Hepatocyte (in vitro differentiated cells): Measurements from ENCODE around the gene MET. TPM values are rescaled to one million over a fixed set of nuclear protein-coding genes. Genes with fewer than 3 reads are reported as not detected.

ENCODE experiments used
- DNase-seq: peaks from one replicate; pipeline ENCODE4 v3.0.0-alpha.2; 2016; ENCODE audit warnings: low spot score
- H2AFZ ChIP-seq: fragments of 200-600 bp; sonication (generic); 2 replicates; pipeline ENCODE4 v1.6.0; 2016; ENCODE audit warnings: antibody characterized with exemption, mild to moderate bottlenecking
- H3K27ac ChIP-seq: fragments of 200-600 bp; sonication (generic); 2 replicates; pipeline ENCODE4 v1.5.1; 2016; ENCODE audit warnings: mild to moderate bottlenecking
- H3K27me3 ChIP-seq: fragments of 200-600 bp; sonication (generic); 2 replicates; pipeline ENCODE4 v1.6.1; 2016
- H3K36me3 ChIP-seq: fragments of 200-600 bp; sonication (generic); replicated peaks from 2 replicates; pipeline ENCODE4 v1.5.1; 2016; ENCODE audit warnings: low read depth; ENCODE audit not compliant: insufficient read depth
- H3K4me1 ChIP-seq: fragments of 200-600 bp; sonication (generic); 2 replicates; pipeline ENCODE4 v1.5.1; 2016; ENCODE audit warnings: mild to moderate bottlenecking, moderate library complexity; ENCODE audit not compliant: insufficient read depth
- H3K4me2 ChIP-seq: fragments of 200-600 bp; sonication (generic); 2 replicates; pipeline ENCODE4 v1.6.0; 2016
- H3K4me3 ChIP-seq: fragments of 200-600 bp; sonication (generic); 2 replicates; pipeline ENCODE4 v1.5.1; 2016; ENCODE audit warnings: mild to moderate bottlenecking
- H3K79me2 ChIP-seq: fragments of 200-600 bp; sonication (generic); 2 replicates; pipeline ENCODE4 v1.6.0; 2017; ENCODE audit warnings: mild to moderate bottlenecking
- H3K9me2 ChIP-seq: fragments of 200-600 bp; sonication (generic); replicated peaks from 2 replicates; pipeline ENCODE4 v1.6.0; 2017; ENCODE audit warnings: mild to moderate bottlenecking; ENCODE audit not compliant: insufficient read depth
- H3K9me3 ChIP-seq: fragments of 200-600 bp; sonication (generic); 2 replicates; pipeline ENCODE4 v1.5.1; 2016; ENCODE audit warnings: low read depth, mild to moderate bottlenecking
- H4K20me1 ChIP-seq: fragments of 200-600 bp; sonication (generic); 2 replicates; pipeline ENCODE4 v1.6.0; 2016; ENCODE audit warnings: mild to moderate bottlenecking; ENCODE audit not compliant: insufficient read depth, poor library complexity, severe bottlenecking
- CTCF ChIP-seq: fragments of 200-600 bp; sonication (generic); IDR thresholded peaks from 2 replicates; pipeline ENCODE4 v1.5.1; 2016; ENCODE audit warnings: antibody characterized with exemption, mild to moderate bottlenecking; ENCODE audit not compliant: poor library complexity
- EZH2 ChIP-seq: fragments of 200-600 bp; sonication (generic); IDR thresholded peaks from 2 replicates; pipeline ENCODE4 v1.6.1; 2016; ENCODE audit warnings: antibody characterized with exemption, mild to moderate bottlenecking, borderline replicate concordance
- EZH2phosphoT487 ChIP-seq: fragments of 200-600 bp; sonication (generic); IDR thresholded peaks from one replicate; pipeline ENCODE4 v1.6.1; 2018; ENCODE audit warnings: antibody characterized with exemption, mild to moderate bottlenecking, low read depth, moderate library complexity; ENCODE audit not compliant: unreplicated experiment, severe bottlenecking
- WGBS: methylation state at CpG from one replicate; pipeline ENCODE4 v1.1.6; 2016; ENCODE audit warnings: low lambda C conversion rate; ENCODE audit errors: missing lambda C conversion rate; 5-methylcytosine and 5-hydroxymethylcytosine counted together
- polyA plus RNA-seq: library from polyadenylated mRNA; unstranded; fragments of >200 nt; fragmentation: Nextera tagmentation; extraction: Ambion mirVana; gene quantifications from 2 replicates; pipeline ENCODE4 v1.2.1, GENCODE V29; 2016
- total RNA-seq: library from RNA; depleted of rRNA; stranded (reverse); fragments of >200 nt; gene quantifications from 2 replicates; pipeline ENCODE4 v1.2.3, GENCODE V29; 2014

The MET gene
- total and polyA plus RNA-seq, 2 experiments from 2014 or later, result 12.7 to 35.7 TPM

DNA sequence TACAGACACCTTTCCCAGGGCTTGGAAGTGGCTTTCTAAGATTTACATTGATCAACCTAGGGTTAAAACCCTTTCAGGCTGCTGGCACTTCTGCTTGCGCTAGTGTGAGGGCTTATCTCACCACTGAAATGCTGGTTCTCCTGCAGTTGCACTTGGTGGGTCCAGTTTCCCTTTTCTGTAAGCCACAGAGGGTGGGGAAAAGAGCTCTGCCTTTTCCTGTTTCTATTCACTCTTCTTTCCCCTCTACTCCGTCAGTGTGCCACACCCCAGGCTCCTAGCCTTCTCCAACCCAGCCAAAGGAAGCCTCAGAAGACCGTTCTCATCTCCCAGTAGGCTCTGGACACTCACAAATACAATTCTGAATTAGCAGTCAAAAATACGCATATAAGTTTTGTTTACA is 171.4 kb downstream of the MET start:
- no peak overlapping the region for H3K4me2 ChIP-seq
- H3K27ac ChIP-seq, result no peak overlapping the region
- H3K36me3 ChIP-seq, result no peaks in the 10 kb centered on the region
- H2AFZ ChIP-seq, result no peak overlapping the region
- no peaks in the 10 kb centered on the region for H3K4me1 ChIP-seq
- no peak for DNase-seq
- no peaks in the 10 kb centered on the region for H3K9me3 ChIP-seq
- 90% methylated on average over 4 of the region's 4 CpGs for WGBS
- no peaks in the 10 kb centered on the region for H3K9me2 ChIP-seq
- H3K4me3 ChIP-seq, result no peak overlapping the region
- H3K27me3 ChIP-seq, result no peaks in the 10 kb centered on the region
- TF ChIP-seq CTCF, result no peak
- TF ChIP-seq EZH2phosphoT487, result no peak
- no peak for TF ChIP-seq EZH2
- no peaks in the 10 kb centered on the region for H4K20me1 ChIP-seq
- H3K79me2 ChIP-seq, result no peaks in the 10 kb centered on the region

Other genes starting within 250 kb of the MET start
- gene CAV2, start 172.5 kb upstream of the MET start, total RNA-seq, result 35.5 and 49.2 TPM in 2 replicates
- 53.0 and 61.5 TPM in 2 replicates for gene CAV2, start 172.5 kb upstream of the MET start, polyA plus RNA-seq
- gene CAV1, start 147.2 kb upstream of the MET start, total RNA-seq, result 36.0 and 47.8 TPM in 2 replicates
- 43.3 and 60.2 TPM in 2 replicates for gene CAV1, start 147.2 kb upstream of the MET start, polyA plus RNA-seq
- 143 and 154 TPM in 2 replicates for gene CAPZA2, start 190.4 kb downstream of the MET start, total RNA-seq
- gene CAPZA2, start 190.4 kb downstream of the MET start, polyA plus RNA-seq, result 141 and 151 TPM in 2 replicates